GM12801 (cell line): Measurements from ENCODE around the gene TBK1.

ENCODE experiments used
- CTCF ChIP-seq: IDR thresholded peaks from one replicate; pipeline ENCODE4 v1.5.1; 2011; ENCODE audit warnings: control low read depth; ENCODE audit not compliant: insufficient read length; ENCODE audit errors: extremely low read depth

Gene TBK1

GRCh38 chr12:64451687-64452558 is at the start of gene TBK1:
Gene TBK1, plus strand, starts transcription at chr12:64452120. Its CDS starts 3,751 bp downstream, at chr12:64455871.
- TF ChIP-seq CTCF = no peak

GRCh38 chr12:64402181-64402580 is 49.7 kb upstream of the TBK1 start:
- no peak for TF ChIP-seq CTCF

GRCh38 chr12:64403707-64404469 is 48.0 kb upstream of the TBK1 start, which contains the start of gene XPOT:
Gene XPOT, plus strand, starts transcription at chr12:64404392. Its CDS starts 5,644 bp downstream, at chr12:64410036.
- TF ChIP-seq CTCF = no peak

- TF ChIP-seq CTCF = no peak
These were observed 47.3 kb upstream of the TBK1 start for GRCh38 chr12:64404470-64405256.

- TF ChIP-seq CTCF = no peak
These were observed 44.3 kb upstream of the TBK1 start for GRCh38 chr12:64407342-64408223.

- no peak for TF ChIP-seq CTCF
These were observed 40.5 kb upstream of the TBK1 start for GRCh38 chr12:64411427-64411826.
